ENCODE data around the gene COL20A1.
"Not testable (repeated sequence)": the region's sequence is repeated elsewhere in the genome, so short reads cannot be mapped to it uniquely, and the experiment has no call there.

The COL20A1 gene

GRCh38 chr20:63336232-63336752 is 43.3 kb downstream of the COL20A1 start:
- DNase-seq, result no peak

DNA sequence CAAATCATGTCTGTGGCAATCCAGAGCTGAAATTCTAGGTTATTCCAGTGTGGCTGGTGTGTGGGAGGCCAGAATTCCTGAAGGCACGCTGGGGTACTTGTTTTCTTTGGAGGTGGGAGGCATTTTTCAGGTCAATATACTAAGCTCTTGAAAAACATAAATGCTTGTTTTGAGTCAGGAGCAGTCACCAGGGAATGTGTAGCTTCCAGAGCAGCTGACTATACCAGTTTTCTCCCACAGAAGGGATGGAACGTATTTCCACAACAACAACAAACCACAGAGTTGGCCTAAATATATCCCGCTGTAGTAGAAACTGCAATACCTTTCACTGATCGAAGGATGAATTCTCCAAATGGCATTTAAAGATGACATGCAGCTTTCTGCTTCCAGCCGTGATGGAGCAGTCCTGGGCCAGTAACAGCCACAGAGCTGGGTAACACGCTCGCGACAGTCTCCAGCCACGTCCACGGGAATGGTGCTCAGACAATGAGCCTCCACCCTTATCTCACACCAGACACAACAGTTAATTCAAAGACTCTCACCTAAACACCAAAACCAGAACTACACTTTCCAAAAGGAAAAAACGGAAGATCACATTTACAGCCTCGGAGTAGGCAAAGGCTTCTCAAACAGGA is 44.9 kb downstream of the COL20A1 start:
- DNase-seq, result no peak

- DNase-seq, result not testable (repeated sequence)
Observed at GRCh38 chr20:63339154-63340094, 46.4 kb downstream of the COL20A1 start.

- DNase-seq, result not testable (repeated sequence)
Observed at GRCh38 chr20:63340158-63340688, 47.2 kb downstream of the COL20A1 start.

DNA sequence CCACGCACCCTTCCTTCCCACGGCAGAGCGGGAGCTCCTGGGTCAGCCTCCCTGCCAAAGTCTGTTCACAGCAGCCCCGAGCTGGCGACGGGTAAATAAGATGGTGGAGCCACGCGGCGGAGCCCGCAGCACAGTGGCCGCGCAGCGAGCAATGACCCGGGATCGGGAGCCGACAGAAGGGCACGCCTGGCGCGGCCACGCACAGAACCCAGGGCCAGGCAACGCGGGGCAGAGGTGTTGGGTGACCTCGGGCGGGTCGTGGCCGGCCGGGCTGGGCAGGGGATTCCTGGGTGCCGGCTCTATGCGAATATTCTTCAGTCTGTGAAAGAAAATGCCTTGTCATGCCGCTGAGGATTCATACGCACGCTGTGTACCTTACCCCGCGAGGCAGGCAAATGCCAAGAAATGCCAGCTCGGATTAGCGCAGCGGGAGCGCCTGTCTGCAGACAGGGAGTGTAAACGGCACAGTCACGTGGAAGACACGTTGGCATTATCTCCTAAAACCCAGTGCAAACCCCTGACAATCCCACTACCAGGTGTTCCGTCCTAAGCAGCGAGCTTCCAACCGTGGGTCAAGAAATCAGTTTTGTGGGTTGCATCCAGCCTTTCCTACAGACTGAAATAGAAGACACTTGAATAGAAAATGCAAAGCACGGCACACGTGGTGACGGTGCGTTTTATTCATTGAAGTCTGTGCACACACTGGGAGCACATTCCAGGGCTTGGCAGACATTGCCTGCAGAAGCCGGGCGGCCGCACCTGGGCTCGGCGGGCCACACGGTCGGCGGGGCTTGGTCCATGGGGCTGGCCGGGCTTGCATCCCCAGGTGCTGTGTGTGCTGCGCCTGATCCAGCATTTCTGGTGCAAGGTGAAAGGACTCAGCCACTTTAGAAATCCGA is 49.8 kb downstream of the COL20A1 start:
- no peak for DNase-seq

DNA sequence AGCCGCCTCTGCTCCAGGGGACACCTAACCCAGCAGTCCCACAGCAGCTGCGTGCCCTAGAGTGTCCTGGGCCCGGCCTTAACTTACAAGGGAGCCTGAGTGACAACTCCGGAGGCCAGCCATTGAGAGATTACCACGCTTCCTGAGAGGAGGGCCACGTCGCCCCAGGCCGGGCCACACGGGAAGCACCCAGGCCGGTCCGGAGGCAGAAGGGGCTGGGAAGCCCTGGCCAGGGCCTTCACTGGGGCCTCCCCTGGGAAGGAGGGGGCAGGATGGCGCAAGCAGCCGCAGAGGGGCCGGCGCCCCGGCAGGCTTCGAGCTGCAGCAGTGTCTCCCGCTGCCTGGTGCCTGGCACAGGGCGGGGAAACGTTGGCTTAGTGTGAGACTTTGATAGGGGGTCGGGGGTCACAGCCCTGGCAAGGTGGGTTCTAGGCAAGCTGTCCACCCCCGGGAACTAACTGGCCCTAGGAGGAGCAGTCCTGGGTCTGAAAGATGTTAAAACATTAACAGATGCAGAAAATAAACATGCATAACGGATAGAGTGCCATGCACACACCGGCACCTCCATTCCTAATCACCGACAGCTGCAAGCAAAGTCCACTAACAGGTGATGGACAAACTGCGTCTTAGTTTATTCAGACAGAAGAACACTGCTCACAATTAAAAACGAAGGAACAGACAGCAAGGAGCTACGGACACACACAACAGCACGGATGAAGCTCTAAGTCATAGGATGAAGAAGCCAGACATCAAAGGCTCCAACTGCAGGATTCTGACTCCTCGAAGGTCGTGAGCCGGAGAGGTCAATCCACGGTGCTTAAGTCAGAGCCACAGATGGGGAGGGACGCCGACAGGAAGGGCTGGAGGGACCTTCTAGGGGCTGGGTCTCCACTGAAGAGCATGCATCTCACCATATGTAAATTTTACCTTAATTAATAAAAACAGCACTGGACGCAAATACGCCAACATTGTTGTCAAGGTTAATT is 50.8 kb downstream of the COL20A1 start:
- no peak for DNase-seq

DNA sequence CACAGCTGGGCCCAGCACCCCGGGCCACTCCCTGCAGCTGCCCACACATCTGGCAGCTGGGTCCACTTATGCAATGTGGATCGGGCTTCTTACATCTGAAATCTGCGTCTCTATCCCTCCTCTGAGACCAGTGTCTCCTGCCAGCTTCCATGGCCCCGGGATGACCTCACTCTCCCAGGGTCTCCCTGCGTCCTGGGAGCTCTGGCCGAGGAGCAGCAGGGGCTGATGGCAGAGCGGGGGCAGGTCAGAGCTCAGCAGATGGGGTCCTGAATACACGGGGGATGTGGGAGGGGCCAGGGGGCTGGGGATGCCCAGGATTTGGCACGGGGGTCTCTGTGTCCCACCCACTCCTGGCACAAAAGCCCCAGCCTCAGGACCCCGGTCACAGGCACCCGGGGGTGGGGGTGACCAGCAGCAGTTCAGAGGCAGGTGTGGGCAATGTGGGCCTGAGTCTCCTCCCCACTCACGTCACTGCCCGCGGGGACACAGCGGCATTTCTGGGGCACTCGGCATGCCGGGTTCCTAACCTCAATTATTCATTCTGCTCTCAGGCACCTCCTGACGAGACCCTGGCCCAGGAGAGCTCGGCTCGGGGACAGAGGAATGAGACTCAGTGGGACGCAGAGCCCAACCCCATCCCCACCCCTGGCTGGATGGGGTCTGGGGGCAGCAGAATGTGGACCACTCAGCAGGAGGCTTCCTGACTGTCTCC is 51.8 kb downstream of the COL20A1 start:
- DNase-seq, result no peak

DNA sequence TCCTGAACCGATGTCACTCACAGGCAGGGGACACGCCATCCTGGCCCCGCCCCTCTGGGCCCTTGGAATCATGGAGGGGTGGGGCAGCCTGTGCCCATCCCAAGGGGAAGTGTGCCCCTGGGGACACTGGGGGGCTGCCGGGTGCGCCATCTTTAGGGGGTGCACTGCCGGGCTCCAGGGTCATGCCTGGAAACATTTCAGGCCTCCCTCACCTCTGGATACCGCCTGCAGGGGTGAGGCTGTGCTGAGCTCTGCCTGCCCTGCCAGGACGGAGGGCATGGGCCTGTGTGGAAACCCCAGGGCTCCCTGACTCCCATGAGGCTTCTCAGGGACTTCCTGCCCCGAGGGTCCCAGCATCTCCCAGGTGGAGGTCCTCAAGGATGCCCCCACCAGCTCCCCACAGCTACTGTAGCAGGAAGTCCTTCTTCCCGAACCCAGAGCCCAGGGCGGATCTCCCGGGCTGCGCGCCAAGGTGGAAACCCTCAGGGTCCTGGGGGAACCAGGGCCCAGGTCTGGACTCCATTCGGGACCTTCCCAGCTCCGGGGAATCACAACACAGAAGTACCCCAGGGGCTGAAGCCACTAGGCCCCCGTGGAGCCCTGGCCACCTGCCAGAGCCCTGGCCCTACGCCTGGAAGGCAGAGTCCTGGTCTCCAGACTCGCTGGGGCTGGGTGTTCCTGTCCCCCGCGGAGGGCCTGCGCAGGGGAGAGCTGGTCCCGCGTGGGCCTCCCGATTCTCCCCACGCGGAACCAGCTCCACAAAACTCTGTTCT is 52.5 kb downstream of the COL20A1 start:
- no peak for DNase-seq

GRCh38 chr20:63346131-63347080 is 53.4 kb downstream of the COL20A1 start:
- DNase-seq, result no peak

GRCh38 chr20:63347081-63347741 is 54.2 kb downstream of the COL20A1 start:
- DNase-seq, result no peak

DNA sequence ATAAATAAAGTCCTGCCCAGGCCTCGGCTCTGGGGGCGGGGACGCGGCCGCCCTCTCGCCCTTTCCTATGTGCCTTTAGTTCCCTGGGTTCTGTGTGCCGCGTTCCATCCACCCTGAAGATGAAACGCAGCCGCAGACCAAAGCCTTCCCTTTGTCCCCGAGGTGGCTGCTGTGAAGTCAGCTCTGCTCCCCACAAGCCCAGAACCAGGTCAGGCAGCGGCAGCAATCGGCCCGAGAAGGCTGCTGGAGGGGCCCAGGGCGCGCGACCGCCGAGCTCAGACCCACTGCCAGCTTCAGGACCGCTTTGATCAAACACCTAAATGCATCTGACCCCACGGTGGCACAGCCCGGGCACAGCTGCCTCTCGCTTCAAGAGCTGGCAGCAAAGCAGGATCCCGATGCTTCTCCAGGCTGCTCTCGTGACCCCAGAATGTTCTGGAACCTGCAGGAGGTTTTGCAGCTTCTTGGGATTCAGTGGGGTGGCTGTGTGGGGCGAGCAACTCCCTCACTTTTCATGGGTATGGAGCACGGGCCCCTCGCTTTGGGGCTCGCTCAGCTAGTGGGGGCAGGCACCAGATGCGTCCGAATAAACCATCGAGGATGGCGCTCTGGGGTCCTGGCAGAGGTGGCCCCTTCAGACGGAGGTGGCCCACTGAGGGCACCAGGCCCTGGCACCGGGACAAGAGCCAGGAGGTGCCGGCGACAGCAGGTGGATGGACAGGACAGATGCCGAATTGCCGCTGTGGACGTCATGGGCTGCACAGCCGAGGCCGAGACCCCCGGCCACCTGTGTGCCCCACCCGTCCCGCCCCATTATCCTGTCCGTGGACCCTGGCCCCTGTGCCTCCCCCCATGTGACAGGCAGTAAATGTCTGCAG is 55.2 kb downstream of the COL20A1 start:
- no peak for DNase-seq

- DNase-seq, result no peak
Observed at GRCh38 chr20:63348828-63349515, 56.0 kb downstream of the COL20A1 start.

DNA sequence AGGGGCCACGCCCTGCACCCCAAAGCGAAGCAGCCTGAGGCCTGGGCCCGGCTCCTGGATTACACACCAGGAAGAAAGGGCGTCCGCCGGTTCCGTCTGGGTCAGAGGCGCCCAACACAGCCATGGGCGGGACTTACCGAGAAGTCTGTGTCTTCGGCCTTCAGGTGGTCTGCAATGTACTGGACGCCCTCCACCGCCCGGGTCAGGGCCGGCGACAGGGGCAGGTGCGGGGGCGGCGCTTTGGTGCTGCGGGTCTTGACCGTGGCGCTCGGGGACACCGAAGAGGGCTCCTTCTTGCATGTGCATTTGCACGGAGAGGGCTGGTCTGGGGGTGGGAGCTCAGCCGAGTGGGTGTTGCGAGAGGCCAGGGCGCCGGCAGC is 56.5 kb downstream of the COL20A1 start:
- DNase-seq, result no peak

GRCh38 chr20:63350196-63350595 is 57.2 kb downstream of the COL20A1 start:
- no peak for DNase-seq

GRCh38 chr20:63350597-63351325 is 57.8 kb downstream of the COL20A1 start:
- DNase-seq, result no peak

GRCh38 chr20:63351326-63351700 is 58.3 kb downstream of the COL20A1 start:
- no peak for DNase-seq

Data from GOT3 (cell line).